GM18498 (cell line): ENCODE results near the gene PANK1.
"Not testable (repeated sequence)": the region's sequence is repeated elsewhere in the genome, so short reads cannot be mapped to it uniquely, and the experiment has no call there.

Experiments
- ATAC-seq: cut with Tn5 transposase; IDR thresholded peaks from one replicate; pipeline ENCODE4 v1.9.1; 2021; ENCODE audit warnings: mild to moderate bottlenecking, moderate library complexity; ENCODE audit not compliant: unreplicated experiment

Gene PANK1

DNA sequence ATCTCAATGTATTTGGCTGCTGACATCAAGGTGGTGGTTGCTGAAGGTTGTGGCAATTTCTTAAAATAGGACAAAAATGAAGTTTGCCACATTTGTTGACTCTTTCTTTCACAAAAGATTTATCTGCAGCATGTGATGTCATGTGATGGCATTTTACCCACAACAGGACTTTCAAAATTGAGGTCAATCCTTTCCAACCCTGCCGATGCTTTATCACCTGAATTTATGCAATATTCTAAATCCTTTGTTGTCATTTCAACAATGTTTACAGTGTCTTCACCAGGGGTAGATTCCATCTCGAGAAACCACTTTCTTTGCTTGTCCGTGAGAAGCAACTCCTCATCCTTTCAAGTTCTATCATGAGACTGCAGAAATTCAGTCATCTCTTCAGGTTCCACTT is 69.0 kb downstream of the PANK1 start:
- no peak for ATAC-seq

DNA sequence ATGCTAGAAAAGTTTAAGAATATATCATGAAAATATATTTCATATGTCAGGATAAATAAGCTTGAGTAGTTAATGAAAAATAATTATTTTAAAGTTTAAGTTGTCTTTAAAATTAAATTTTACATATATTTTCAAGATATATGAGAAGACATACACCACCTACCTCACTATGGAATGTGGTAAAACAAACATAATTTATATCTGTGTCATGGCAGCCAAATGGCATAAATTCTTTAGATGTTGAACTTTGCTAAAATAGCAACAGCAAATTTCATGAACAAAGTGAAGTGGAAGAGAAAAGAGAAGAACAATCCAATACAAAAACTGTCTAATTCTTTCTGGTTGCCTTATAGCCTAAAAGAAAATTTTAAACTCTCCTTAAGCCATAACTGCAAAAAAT is 70.0 kb downstream of the PANK1 start:
- no peak for ATAC-seq

DNA sequence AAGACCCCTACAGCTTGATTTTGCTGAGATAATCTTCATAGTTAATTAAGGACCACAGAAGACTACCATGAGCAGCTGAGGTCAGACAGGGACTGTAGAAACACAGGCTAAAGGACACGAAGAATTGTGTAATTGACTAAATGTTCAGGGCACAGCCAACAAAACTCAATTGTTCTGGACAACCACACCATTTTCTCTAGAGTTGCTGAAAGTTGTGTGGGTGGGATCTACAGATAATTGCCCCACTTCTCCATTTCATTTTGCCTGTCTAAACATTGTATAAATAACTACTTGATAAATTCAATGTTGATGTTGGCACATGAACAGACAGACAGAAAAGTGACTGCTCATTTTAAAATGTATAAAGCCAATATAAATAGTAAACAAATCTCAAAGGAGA is 70.7 kb downstream of the PANK1 start:
- no peak for ATAC-seq

DNA sequence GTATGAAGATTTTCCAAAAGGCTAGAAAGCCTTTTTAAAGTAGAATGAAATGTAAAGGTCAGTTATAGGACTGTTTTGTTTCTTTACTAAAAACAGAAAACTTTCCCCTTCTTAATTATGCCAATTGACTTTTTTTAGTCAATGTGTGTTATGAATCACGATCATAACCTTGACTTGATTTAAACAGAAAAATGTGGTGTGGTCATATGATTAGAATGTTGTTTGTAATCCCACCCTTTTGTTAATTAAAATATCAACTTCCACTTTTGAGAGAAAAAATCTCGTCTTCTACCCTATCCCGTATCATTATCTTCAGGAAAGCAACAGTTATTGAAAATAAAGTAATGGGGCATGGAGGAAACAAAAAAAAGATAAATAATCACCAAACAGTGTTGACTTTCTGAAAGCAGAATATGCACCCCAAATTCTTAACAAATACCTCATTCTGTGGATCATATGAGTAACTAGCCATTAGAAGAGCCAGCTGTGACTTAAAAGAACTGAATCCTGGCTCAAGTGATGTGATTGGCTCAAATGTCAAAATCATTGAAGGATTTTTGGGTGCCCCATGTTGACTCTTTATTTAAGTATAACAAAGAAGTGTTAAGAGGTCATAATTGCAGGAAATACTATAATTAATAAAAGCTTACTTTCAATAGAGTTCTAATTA is 77.3 kb downstream of the PANK1 start:
- no peak for ATAC-seq

DNA sequence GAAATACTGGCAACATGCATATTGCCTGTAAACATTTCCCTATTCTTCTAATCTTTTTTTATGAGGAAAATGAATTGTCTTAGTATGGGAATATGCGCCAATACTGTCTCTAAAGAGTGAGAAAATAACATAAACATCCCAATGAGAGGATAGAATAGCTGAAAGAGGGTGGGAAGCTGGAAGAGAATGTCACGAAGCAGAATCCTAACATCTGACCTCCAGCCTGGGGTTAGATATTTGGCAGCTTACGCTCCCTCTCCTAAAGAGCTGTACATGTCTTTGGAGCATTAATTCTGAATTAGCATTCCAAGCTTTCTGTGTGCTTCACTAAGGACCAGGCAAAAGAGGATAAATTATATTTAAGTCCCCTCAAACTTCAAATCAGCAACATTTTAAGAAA is 78.0 kb downstream of the PANK1 start:
- ATAC-seq: no peak

DNA sequence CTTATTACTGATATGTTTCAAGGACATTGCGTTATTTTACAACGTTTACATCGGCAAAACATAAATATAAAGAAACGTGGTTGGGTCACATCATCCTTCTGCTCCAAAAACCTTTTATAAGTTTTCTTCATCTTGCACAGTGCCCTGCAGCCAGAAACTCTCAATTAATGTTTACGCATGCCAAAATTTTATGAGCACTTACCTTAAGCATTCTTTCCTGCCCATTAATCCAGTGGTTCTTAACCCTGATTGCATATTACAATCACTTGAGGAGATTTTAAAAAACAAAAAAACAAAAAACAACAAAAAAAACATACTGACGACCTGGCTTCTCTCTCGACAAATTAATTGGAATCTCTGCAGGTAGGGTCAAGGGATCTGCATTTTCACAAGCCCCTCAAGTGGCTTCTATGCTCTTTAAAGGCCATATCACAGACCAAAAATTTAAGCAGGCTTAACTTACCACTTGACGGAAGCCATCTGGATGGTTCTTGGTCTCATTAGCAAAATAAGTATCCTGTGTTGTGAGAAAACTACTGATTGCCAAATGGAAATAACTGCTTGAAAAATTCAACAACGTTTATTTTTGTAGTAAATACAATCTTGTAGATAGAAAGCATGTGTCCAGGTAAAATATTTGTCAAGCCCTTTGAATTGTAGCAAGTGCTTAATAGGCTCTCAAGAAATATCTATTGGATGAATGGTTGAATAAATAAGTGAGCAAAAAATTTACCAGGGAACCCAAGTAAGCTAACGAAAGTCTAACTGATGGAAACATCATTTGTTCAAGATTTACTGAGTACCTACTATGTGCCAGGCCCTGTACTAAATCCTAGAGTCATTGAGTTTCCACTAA is 78.7 kb downstream of the PANK1 start:
- ATAC-seq: no peak

DNA sequence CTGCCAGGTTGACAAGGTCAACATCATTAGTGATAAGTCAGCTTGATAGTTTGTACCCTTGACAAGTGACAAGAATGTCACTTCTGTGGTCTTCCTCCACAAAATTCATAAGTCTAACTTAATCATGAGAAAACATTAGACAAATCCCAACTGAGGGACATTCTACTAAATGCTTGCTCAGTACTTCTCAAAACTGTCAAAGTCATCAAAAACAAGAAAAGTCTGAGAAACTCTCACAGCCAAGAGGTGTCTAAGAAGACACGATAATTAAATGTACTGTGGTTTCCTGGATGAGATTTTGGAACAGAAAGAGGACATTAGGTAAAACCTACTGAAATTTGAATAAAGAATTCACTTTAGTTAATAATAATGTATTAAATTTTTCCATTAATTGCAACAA is 79.9 kb downstream of the PANK1 start:
- no peak for ATAC-seq

DNA sequence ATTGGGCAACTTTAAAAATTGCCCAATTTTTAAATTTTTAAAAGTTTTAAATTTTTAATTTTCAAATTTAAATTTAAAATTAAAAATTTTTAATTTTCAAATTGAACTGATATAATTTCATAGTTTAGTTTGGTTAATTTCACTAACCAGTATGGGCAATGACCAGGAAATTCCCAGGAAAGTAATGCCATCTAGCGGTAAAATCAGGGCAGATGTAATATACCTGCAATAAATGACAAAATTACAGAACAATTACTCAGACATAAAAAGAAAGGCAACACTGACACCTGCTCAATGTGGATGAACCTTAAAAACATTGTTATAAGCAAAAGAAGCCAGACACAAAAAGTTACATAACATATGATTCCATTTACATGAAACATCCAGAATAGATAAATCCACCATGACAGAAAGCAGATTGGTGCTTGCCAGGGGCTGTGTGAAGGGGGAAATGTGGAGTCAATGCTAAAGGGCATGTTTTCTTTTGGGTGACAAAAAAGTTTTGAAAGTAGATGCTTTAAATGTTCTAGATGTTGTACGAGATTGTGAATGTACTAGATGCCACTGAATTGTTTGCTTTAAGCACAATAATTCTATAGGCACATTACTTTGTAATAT is 81.1 kb downstream of the PANK1 start:
- ATAC-seq: no peak

DNA sequence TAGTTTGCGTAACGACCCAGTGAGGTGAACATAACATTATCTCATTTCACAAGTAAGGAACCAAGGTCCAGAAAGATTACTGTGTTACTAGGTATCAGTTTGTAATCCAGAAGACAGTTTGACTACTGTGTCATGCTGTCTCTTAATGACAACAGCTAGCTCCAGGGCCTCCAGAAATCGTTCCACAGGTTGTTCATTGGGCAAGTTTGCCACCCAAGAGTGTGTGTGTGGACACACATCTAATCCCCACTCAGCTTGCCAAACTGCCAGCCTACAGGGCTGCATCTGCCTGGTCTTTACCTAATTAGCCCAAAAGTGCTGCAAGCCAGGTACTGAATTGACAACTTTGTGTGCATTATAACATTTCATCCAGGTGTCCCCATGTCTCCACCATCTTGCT is 81.7 kb downstream of the PANK1 start:
- ATAC-seq: no peak

DNA sequence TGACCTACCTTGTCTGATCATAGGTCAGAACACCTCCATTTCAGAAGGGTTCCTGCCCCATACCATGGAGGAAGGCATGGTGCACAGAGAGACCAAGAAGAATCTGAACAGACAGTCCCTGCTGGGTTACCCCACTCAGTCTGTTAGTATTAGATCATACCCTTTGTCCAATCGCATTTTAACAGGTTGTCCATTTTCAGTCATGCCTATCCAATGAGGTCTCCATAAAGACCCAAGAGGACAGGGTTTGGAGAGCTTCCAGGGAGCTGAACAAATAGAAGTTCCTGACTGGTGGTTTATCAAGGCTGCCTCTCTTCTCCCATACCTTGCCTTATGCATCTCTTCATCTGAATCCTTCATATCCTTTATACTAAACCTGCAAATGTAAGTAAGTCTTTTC is 88.4 kb downstream of the PANK1 start:
- no peak for ATAC-seq

DNA sequence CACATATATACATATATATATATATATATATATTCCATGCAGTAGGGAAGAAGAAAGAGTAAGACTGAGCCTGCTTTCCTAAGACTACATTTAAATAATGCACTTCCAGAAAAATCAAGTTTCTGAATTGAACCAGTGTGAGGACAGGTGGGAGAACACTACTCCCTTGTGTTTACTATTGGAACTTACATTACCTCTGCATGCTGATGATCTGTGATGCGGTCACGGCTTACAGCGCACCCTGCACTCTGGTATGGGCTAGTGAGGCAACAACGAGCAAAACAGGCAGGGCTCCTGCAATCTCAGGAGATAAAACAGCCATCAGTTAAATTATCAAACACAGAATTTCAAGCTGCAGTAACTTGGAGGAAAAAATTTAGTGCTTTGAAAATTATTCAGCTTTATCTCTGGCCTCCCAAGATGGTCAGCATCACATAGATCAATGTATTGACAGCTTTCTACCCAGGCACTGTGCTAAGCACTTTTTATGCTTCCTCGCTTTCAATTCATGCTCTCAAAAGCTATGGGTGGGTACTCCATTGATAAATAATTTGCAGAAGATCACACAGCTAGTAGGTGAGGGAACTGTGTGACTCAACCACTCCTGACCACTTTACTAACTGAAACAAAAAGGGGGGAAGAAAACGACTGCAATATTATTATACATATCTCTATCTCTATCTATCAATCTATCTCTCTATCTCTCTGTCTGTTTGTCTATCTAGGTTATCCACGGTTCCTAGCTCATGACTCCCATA is 89.2 kb downstream of the PANK1 start:
- ATAC-seq: no peak

DNA sequence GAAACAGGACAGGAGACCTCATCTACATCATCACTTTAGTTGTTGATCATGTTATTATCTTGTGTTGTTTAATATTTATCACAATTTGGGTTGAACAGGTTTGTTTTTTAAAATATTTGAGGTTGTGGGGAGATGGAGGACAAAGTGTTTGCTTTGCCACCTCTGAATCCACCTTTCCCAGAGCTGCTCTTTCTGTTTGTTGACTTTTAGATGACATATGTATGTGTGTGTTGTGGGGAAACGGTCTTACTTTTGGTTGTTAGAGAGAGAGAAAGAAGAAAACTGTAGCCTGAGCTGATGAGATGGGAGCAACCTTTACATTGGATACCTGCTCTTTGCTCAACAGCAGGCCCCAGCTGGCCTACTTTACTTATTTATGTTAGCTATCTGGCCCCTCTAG is 90.6 kb downstream of the PANK1 start:
- no peak for ATAC-seq

DNA sequence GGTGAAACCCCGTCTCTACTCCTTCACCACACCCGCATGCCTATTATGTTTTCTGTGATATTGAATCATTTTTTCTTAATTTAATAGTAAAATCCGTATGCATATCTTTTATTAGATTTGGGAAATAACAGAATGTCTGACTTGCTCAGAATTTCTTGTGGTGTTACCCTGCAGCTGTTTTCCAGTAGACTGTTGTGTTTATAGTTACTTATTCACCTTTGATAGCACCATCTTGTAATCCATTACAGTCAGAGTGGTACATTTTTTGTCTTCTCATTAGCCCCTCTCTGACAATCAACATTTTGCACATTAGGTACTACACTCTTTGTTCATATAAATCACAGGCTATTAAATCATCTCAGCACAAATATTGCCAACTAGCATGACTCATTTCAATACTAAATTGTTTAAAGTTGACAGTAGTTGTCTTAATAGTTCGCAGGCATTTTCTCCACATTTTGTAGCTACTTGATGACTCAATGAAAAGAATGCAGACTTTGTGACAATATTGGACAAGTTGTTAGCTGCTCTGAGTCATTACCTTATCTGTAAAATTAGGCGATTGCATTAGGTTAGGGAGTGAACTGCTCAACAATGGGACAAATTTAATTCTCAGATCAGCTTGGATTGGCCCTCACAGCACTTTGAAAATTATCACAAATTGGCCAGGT is 91.8 kb downstream of the PANK1 start:
- ATAC-seq: no peak

DNA sequence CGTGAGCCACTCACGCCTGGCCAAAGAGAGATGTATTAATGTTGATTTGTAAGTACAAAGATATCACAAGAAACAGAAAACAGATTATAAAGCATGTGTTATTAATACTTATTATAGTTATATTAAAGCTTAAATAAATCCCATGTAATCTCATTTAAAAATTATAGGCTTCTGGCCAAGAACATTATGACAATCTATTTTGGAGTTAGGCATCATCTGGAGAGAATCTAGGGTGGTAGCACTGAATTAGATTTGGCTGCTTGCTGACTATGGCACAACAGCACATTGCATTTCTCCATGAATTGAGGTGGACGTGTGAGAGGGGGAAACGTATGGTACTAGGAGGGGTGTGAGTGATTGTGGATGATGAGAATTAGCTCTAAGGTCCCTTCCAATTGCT is 92.8 kb downstream of the PANK1 start:
- no peak for ATAC-seq

DNA sequence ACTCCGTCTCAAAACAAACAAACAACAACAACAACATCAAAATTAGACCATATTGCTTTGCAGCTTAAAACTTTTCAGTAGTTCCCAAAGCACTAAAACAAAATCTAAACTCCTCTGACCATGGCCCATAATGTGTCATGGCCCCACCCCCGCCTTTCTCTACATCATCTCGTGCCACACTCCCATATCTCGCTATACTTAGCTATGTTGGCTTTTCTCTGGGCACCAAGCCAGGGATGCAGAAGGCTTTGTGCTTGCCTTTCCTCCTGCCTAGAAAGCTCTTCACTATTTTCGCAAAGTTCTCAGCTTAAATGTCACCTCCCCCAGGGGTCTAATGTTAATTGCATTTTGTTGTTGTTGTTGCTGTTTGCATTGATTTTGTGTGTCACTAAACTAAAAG is 94.5 kb downstream of the PANK1 start:
- ATAC-seq: no peak

DNA sequence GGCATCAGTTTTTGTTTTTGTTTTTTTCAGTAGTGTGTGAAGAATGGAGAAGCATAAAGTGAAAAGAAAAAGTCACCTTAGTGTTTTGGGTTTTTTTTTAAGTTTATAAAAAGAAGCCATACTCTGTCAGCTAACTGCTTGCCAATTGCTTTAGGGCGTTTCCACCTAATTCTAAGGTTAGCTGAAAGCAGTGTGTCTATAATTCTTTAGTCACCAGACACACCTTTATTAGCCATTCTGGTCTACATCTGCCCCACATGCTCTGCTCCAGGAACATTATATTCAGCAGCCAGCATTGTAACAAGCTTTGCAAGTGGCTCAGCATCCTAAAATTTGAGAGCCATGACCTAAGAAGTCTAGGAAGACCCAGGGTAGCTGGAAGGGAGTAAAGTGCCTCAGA is 95.5 kb downstream of the PANK1 start:
- ATAC-seq: no peak

DNA sequence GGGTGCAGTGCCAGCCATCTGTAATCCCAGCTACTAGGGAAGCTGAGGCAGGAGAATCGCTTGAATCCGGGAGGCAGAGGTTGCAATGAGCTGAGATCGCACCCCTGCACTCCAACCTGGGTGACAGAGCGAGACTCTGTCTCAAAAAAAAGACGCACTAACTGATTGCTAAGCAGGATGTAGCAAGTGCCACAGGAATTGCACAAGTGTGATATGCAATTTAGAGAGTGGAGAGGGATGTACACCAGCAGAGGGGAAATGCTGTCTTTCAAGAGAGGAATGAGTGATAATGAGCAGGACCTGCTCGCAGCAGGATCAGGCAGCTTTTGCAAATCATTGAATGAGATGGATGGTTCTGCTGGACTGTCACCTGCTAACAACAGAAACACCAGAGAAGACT is 96.4 kb downstream of the PANK1 start:
- no peak for ATAC-seq

DNA sequence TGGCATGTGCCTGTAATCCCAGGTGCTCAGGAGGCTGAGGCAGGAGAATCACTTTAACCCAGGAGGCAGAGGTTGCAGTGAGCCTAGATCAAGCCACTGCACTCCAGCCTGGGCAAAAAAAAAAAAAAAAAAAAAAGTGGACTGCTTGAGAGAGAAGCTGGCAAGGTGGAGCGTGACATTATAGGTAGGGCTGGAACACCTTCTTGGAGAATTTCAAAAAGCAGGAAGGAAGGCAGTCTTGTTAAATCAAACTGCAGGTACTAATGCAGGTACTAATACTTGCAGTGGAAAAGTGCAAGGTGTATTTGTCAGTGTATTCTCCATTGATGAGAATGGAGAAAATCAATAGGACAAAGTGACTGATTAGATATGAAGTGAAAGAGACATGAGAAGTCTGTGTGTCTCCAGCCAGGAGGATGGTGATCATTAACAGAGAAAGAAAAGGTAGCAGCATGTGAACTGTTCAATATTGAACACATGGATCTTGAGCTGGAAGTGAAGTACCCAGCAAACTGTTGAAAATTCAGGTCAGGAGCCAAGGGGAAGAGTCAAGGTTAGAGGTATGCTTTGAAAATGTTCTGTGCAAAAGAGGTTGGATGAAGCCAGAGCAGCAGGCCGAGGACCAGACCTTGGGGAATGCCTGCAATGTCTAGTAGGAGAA is 97.1 kb downstream of the PANK1 start:
- ATAC-seq: no peak

DNA sequence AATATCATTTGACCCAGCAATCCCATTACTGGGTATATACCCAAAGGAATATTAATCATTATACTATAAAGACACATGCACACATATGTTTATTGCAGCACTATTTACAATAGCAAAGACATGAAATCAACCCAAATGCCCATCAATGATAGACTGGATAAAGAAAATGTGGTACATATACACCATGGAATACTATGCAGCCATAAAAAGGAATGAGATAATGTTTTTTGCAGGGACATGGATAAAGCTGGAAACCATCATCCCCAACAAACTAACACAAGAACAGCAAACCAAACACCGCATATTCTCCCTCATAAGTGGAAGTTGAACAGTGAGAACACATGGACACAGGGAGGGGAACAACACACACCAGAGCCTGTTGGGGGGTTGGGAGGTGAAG is 98.4 kb downstream of the PANK1 start:
- ATAC-seq: not testable (repeated sequence)

DNA sequence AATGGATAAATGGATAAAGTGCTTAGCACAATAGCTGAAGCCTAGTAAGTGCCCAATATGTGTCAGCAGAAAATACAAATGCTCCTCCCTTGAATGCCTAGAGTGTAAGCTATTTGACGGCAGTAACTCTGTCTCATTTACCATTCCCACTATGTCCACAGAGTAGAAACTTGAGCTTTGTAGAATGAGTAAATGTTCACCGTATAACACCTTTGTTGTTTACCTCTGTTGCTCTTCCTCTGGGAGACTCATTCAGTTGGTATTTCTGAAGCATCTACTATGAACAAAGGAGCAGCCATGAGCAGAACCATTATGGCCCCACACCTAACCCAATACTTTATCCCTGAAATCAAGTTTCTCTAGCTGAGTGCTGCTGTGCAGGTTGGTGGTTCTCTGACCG is 101.2 kb downstream of the PANK1 start:
- ATAC-seq: no peak
